Stimulated activated CD4-positive, alpha-beta T cell treated with anti-CD3 and anti-CD28 coated beads, Interleukin-4, amount 100 ng/mL, for 48 hours (primary cell): Measurements from ENCODE around the gene OR4C12.
A peak's percentile ranks its signal among the peaks of the same experiment; 100 is the strongest.
"Not testable (repeated sequence)": the region's sequence is repeated elsewhere in the genome, so short reads cannot be mapped to it uniquely, and the experiment has no call there.

Experiments
- DNase-seq, 2 donors: peaks; one replicate each; pipeline ENCODE4 v3.0.0-alpha.2; 2020; ENCODE audit warnings: low read depth in 2 of 2

The OR4C12 gene

GRCh38 chr11:49982435-49982834, at the start of gene OR4C12:
OR4C12 (minus strand) TSS chr11:49982535; CDS start chr11:49982501, 34 bp downstream.
- DNase-seq: not testable (repeated sequence)

- no peak for DNase-seq
Measured at GRCh38 chr11:50030193-50030592, 47.9 kb upstream of the OR4C12 start.

- peak; percentile 19 to 22 for DNase-seq
Measured at GRCh38 chr11:49995565-49995964, 13.2 kb upstream of the OR4C12 start.

- not testable (repeated sequence) for DNase-seq
Measured at GRCh38 chr11:49973439-49973838, 8.9 kb downstream of the OR4C12 start.

- DNase-seq: no peak
Measured at GRCh38 chr11:49952091-49952490, 30.2 kb downstream of the OR4C12 start, which contains the start of gene OR4C13. OR4C13 (plus strand) TSS chr11:49952391; CDS start chr11:49952423, 32 bp downstream.

GRCh38 chr11:49948701-49949100, 33.6 kb downstream of the OR4C12 start:
- not testable (repeated sequence) for DNase-seq
